Measurements from ENCODE around the gene PTPN2.
"Not testable (repeated sequence)": the region's sequence is repeated elsewhere in the genome, so short reads cannot be mapped to it uniquely, and the experiment has no call there.

PTPN2 gene

GRCh38 chr18:12768625-12769024, 115.4 kb downstream of the PTPN2 start:
- H3K9me3 ChIP-seq (ENCODE audit: control insufficient read depth, low read length): no peaks in the 10 kb centered on the region
- no peaks in the 10 kb centered on the region for H3K36me3 ChIP-seq (ENCODE audit: control insufficient read depth, insufficient read depth, low read length)
- no peak overlapping the region for H3K4me3 ChIP-seq (ENCODE audit: insufficient read depth, low read depth, low read length, poor library complexity, severe bottlenecking)
- no peaks in the 10 kb centered on the region for H3K27me3 ChIP-seq (replicated peaks; ENCODE audit: control insufficient read depth, insufficient read depth, low read length, poor library complexity, severe bottlenecking)
- no peaks in the 10 kb centered on the region for H3K4me1 ChIP-seq (ENCODE audit: control insufficient read depth, insufficient read depth, low read length, poor library complexity, severe bottlenecking)
- no peak overlapping the region for H3K27ac ChIP-seq (ENCODE audit: insufficient read depth, low read length, poor library complexity, severe bottlenecking)
- DNase-seq: no peak

DNA sequence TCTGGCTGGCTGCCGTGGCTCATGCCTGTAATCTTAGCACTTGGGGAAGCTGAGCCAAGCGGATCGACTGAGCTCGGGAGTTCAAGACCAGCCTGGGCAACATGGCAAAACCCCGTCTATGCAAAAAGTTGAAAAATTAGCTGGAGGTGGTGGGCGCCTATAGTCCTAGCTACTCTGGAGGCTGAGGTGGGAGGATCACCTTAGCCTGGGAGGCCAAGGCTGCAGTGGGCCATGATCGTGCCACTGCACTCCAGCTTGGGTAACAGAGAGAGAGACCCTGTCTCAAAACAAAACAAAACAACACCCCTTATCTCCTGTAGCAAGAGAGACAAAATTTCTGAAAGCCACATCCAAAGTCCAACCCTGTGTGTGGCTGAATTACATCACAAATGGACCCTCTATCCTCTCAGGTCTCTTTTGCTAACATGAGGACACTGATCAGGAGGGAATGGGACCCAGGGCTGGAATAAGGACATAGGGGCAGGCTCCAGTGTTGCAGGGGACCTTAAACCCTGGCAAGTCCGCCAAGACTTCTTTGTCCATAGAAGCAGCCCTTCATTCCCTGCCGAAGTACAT, 116.4 kb downstream of the PTPN2 start:
- DNase-seq: no peak
- no peaks in the 10 kb centered on the region for H3K36me3 ChIP-seq (ENCODE audit: control insufficient read depth, insufficient read depth, low read length)
- no peak overlapping the region for H3K4me3 ChIP-seq (ENCODE audit: insufficient read depth, low read depth, low read length, poor library complexity, severe bottlenecking)
- no peak overlapping the region for H3K27ac ChIP-seq (ENCODE audit: insufficient read depth, low read length, poor library complexity, severe bottlenecking)
- H3K4me1 ChIP-seq (ENCODE audit: control insufficient read depth, insufficient read depth, low read length, poor library complexity, severe bottlenecking): no peaks in the 10 kb centered on the region
- H3K9me3 ChIP-seq (ENCODE audit: control insufficient read depth, low read length): no peaks in the 10 kb centered on the region
- H3K27me3 ChIP-seq (replicated peaks; ENCODE audit: control insufficient read depth, insufficient read depth, low read length, poor library complexity, severe bottlenecking): no peaks in the 10 kb centered on the region

- H3K36me3 ChIP-seq (ENCODE audit: control insufficient read depth, insufficient read depth, low read length): no peaks in the 10 kb centered on the region
- no peak for DNase-seq
- no peak overlapping the region for H3K27ac ChIP-seq (ENCODE audit: insufficient read depth, low read length, poor library complexity, severe bottlenecking)
Observed at GRCh38 chr18:12766986-12767433, 117.0 kb downstream of the PTPN2 start.

GRCh38 chr18:12765586-12765985, 118.5 kb downstream of the PTPN2 start:
- no peaks in the 10 kb centered on the region for H3K9me3 ChIP-seq (ENCODE audit: control insufficient read depth, low read length)
- no peaks in the 10 kb centered on the region for H3K4me1 ChIP-seq (ENCODE audit: control insufficient read depth, insufficient read depth, low read length, poor library complexity, severe bottlenecking)
- H3K36me3 ChIP-seq (ENCODE audit: control insufficient read depth, insufficient read depth, low read length): no peaks in the 10 kb centered on the region
- no peak overlapping the region for H3K4me3 ChIP-seq (ENCODE audit: insufficient read depth, low read depth, low read length, poor library complexity, severe bottlenecking)
- H3K27ac ChIP-seq (ENCODE audit: insufficient read depth, low read length, poor library complexity, severe bottlenecking): no peak overlapping the region
- H3K27me3 ChIP-seq (replicated peaks; ENCODE audit: control insufficient read depth, insufficient read depth, low read length, poor library complexity, severe bottlenecking): no peaks in the 10 kb centered on the region
- DNase-seq: no peak

More at GRCh38 chr18:12766986-12767433, 117.0 kb downstream of the PTPN2 start:
- H3K9me3 ChIP-seq (ENCODE audit: control insufficient read depth, low read length): no peaks in the 10 kb centered on the region
- H3K27me3 ChIP-seq (replicated peaks; ENCODE audit: control insufficient read depth, insufficient read depth, low read length, poor library complexity, severe bottlenecking): no peaks in the 10 kb centered on the region
- H3K4me1 ChIP-seq (ENCODE audit: control insufficient read depth, insufficient read depth, low read length, poor library complexity, severe bottlenecking): no peaks in the 10 kb centered on the region
- H3K4me3 ChIP-seq (ENCODE audit: insufficient read depth, low read depth, low read length, poor library complexity, severe bottlenecking): no peak overlapping the region

- Histone ChIP-seq H3K4me1 (ENCODE audit: control insufficient read depth, insufficient read depth, low read length, poor library complexity, severe bottlenecking) (no peaks in the 10 kb centered on the region), H3K4me3 (ENCODE audit: insufficient read depth, low read depth, low read length, poor library complexity, severe bottlenecking) (no peak overlapping the region), H3K27me3 (replicated peaks; ENCODE audit: control insufficient read depth, insufficient read depth, low read length, poor library complexity, severe bottlenecking) (no peaks in the 10 kb centered on the region), H3K27ac (ENCODE audit: insufficient read depth, low read length, poor library complexity, severe bottlenecking) (no peak overlapping the region), H3K9me3 (ENCODE audit: control insufficient read depth, low read length) (no peaks in the 10 kb centered on the region), H3K36me3 (ENCODE audit: control insufficient read depth, insufficient read depth, low read length) (no peaks in the 10 kb centered on the region)
- DNase-seq: no peak
Observed at GRCh38 chr18:12765126-12765525, 118.9 kb downstream of the PTPN2 start.

GRCh38 chr18:12758566-12758965, 125.5 kb downstream of the PTPN2 start:
- not testable (repeated sequence) for H3K4me1 ChIP-seq (ENCODE audit: control insufficient read depth, insufficient read depth, low read length, poor library complexity, severe bottlenecking); H3K27me3 ChIP-seq (replicated peaks; ENCODE audit: control insufficient read depth, insufficient read depth, low read length, poor library complexity, severe bottlenecking); H3K9me3 ChIP-seq (ENCODE audit: control insufficient read depth, low read length); H3K4me3 ChIP-seq (ENCODE audit: insufficient read depth, low read depth, low read length, poor library complexity, severe bottlenecking); DNase-seq; H3K27ac ChIP-seq (ENCODE audit: insufficient read depth, low read length, poor library complexity, severe bottlenecking); H3K36me3 ChIP-seq (ENCODE audit: control insufficient read depth, insufficient read depth, low read length)

DNA sequence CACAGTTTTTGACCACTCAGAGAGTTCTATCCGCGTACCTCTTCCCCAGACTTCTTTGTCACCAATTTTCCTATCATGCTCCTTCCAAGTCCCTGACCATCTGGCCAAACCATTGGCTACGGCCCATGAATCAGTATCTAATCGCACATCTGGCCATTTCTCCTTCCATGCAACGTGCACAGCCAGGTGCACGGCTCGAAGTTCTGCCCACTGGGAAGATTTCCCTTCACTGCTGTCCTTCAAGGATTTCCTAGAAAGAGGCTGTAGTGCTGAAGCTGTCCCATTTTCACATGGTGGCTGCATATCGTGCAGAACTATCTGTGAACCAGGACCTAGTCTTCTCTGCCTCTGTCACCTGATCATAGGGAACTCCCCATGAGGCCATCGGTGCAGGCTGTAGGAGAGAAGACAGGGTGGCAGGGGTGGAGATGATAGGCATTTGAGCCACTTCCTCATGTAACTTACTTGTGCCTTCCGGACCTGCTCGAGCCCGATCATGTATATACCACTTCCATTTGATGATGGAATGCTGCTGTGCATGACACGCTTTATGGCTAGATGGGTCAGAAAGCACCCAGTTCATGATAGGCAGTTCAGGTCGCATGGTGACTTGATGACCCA, 127.3 kb downstream of the PTPN2 start:
- H3K27me3 ChIP-seq (replicated peaks; ENCODE audit: control insufficient read depth, insufficient read depth, low read length, poor library complexity, severe bottlenecking); H3K4me1 ChIP-seq (ENCODE audit: control insufficient read depth, insufficient read depth, low read length, poor library complexity, severe bottlenecking); H3K27ac ChIP-seq (ENCODE audit: insufficient read depth, low read length, poor library complexity, severe bottlenecking); DNase-seq; H3K9me3 ChIP-seq (ENCODE audit: control insufficient read depth, low read length); H3K4me3 ChIP-seq (ENCODE audit: insufficient read depth, low read depth, low read length, poor library complexity, severe bottlenecking); H3K36me3 ChIP-seq (ENCODE audit: control insufficient read depth, insufficient read depth, low read length): not testable (repeated sequence)

DNA sequence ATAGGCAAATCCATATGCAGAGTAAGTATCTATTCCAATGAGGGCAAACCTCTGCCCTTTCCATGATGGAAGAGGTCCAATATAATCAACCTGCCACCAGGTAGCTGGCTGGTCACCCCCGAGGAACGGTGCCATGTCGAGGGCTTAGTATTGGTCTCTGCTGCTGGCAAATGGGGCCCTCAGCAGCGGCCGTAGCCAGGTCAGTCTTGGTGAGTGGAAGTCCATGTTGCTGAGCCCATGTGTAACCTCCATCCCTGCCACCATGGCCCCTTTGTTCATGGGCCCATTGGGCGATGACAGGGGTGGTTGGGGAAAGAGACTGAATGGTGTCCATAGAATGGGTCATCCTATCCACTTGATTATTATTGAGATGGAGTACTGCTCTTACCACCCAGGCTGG, 128.4 kb downstream of the PTPN2 start:
- H3K4me3 ChIP-seq (ENCODE audit: insufficient read depth, low read depth, low read length, poor library complexity, severe bottlenecking); H3K36me3 ChIP-seq (ENCODE audit: control insufficient read depth, insufficient read depth, low read length); H3K9me3 ChIP-seq (ENCODE audit: control insufficient read depth, low read length); DNase-seq; H3K27ac ChIP-seq (ENCODE audit: insufficient read depth, low read length, poor library complexity, severe bottlenecking); H3K27me3 ChIP-seq (replicated peaks; ENCODE audit: control insufficient read depth, insufficient read depth, low read length, poor library complexity, severe bottlenecking); H3K4me1 ChIP-seq (ENCODE audit: control insufficient read depth, insufficient read depth, low read length, poor library complexity, severe bottlenecking): not testable (repeated sequence)

- Histone ChIP-seq H3K27me3 (replicated peaks; ENCODE audit: control insufficient read depth, insufficient read depth, low read length, poor library complexity, severe bottlenecking) (no peaks in the 10 kb centered on the region), H3K27ac (ENCODE audit: insufficient read depth, low read length, poor library complexity, severe bottlenecking) (no peak overlapping the region), H3K9me3 (ENCODE audit: control insufficient read depth, low read length) (no peaks in the 10 kb centered on the region), H3K4me3 (ENCODE audit: insufficient read depth, low read depth, low read length, poor library complexity, severe bottlenecking) (no peak overlapping the region), H3K4me1 (ENCODE audit: control insufficient read depth, insufficient read depth, low read length, poor library complexity, severe bottlenecking) (no peaks in the 10 kb centered on the region), H3K36me3 (ENCODE audit: control insufficient read depth, insufficient read depth, low read length) (no peaks in the 10 kb centered on the region)
- DNase-seq: no peak
Observed at GRCh38 chr18:12754511-12754910, 129.5 kb downstream of the PTPN2 start.

- H3K4me3 ChIP-seq (ENCODE audit: insufficient read depth, low read depth, low read length, poor library complexity, severe bottlenecking): no peak overlapping the region
- H3K4me1 ChIP-seq (ENCODE audit: control insufficient read depth, insufficient read depth, low read length, poor library complexity, severe bottlenecking): no peaks in the 10 kb centered on the region
- no peaks in the 10 kb centered on the region for H3K27me3 ChIP-seq (replicated peaks; ENCODE audit: control insufficient read depth, insufficient read depth, low read length, poor library complexity, severe bottlenecking)
- H3K27ac ChIP-seq (ENCODE audit: insufficient read depth, low read length, poor library complexity, severe bottlenecking): no peak overlapping the region
- no peaks in the 10 kb centered on the region for H3K9me3 ChIP-seq (ENCODE audit: control insufficient read depth, low read length)
- no peak for DNase-seq
- no peaks in the 10 kb centered on the region for H3K36me3 ChIP-seq (ENCODE audit: control insufficient read depth, insufficient read depth, low read length)
Observed at GRCh38 chr18:12751891-12752290, 132.1 kb downstream of the PTPN2 start.

Measured in effector memory CD4-positive, alpha-beta T cell (primary cell).